Mesenchymal stem cell (in vitro differentiated cells and primary cell): ENCODE measurements around the gene QSER1.

Source experiments
- DNase-seq: peaks from one replicate; pipeline ENCODE4 v3.0.0-alpha.2; 2013
- H2AFZ ChIP-seq: one replicate; pipeline ENCODE4 v1.6.1; 2013; ENCODE audit warnings: low read depth, mild to moderate bottlenecking, control low read depth, inconsistent platforms, low read length, moderate library complexity
- H2AK5ac ChIP-seq: 2 replicates; pipeline ENCODE4 v1.6.1; 2013; ENCODE audit warnings: low read length, moderate library complexity, mild to moderate bottlenecking, inconsistent platforms; ENCODE audit not compliant: severe bottlenecking
- H2BK120ac ChIP-seq: one replicate; pipeline ENCODE4 v1.6.1; 2013; ENCODE audit warnings: low read depth, mild to moderate bottlenecking, inconsistent platforms, low read length, moderate library complexity
- H2BK12ac ChIP-seq, 2 experiments: one replicate each; pipeline ENCODE4 v1.6.1; 2013; ENCODE audit warnings: inconsistent platforms in 2 of 2, low read length in 2 of 2, mild to moderate bottlenecking in 2 of 2, moderate library complexity in 2 of 2, control low read depth in 1 of 2
- H2BK15ac ChIP-seq: one replicate; pipeline ENCODE4 v1.6.1; 2013; ENCODE audit warnings: mild to moderate bottlenecking, low read depth, inconsistent platforms; ENCODE audit not compliant: poor library complexity, severe bottlenecking
- H2BK5ac ChIP-seq: 2 replicates; pipeline ENCODE4 v1.6.1; 2013; ENCODE audit warnings: low read depth, mild to moderate bottlenecking, low read length, control low read depth, inconsistent platforms; ENCODE audit not compliant: poor library complexity, severe bottlenecking
- H3K14ac ChIP-seq, 2 experiments: one replicate each; pipeline ENCODE4 v1.6.1; 2013; ENCODE audit warnings: inconsistent platforms in 2 of 2, low read length in 2 of 2, control low read depth in 1 of 2, mild to moderate bottlenecking in 1 of 2, moderate library complexity in 1 of 2
- H3K18ac ChIP-seq, 2 experiments: one replicate each; pipeline ENCODE4 v1.6.1; 2013; ENCODE audit warnings: inconsistent platforms in 2 of 2, low read length in 2 of 2, control low read depth in 1 of 2, low read depth in 1 of 2, mild to moderate bottlenecking in 1 of 2
- H3K23ac ChIP-seq, 2 experiments: one replicate each; pipeline ENCODE4 v1.6.1; 2013; ENCODE audit warnings: inconsistent platforms in 2 of 2, low read length in 2 of 2, mild to moderate bottlenecking in 2 of 2, moderate library complexity in 2 of 2, control low read depth in 1 of 2
- H3K27ac ChIP-seq: 2 replicates; pipeline ENCODE4 v1.5.1; 2013; ENCODE audit warnings: mild to moderate bottlenecking, moderate library complexity, low read length, control low read depth, inconsistent platforms; ENCODE audit not compliant: poor library complexity, severe bottlenecking
- H3K27me3 ChIP-seq, 2 experiments: 2 replicates each; pipeline versions ENCODE4 v1.6.1 to v1.7.0; 2013; ENCODE audit warnings: low read length in 2 of 2, mild to moderate bottlenecking in 2 of 2, moderate library complexity in 2 of 2, control low read depth in 1 of 2, inconsistent platforms in 1 of 2; ENCODE audit not compliant: control insufficient read depth in 1 of 2, insufficient read depth in 1 of 2
- H3K36me3 ChIP-seq, 2 experiments: 2 replicates each; pipeline versions ENCODE4 v1.6.1 to v1.7.0; 2013; ENCODE audit warnings: low read length in 2 of 2, control low read depth in 1 of 2, inconsistent platforms in 1 of 2, low read depth in 1 of 2, mild to moderate bottlenecking in 1 of 2; ENCODE audit not compliant: insufficient read depth in 2 of 2, control insufficient read depth in 1 of 2
- H3K4ac ChIP-seq, 2 experiments: one replicate each; pipeline ENCODE4 v1.6.1; 2013; ENCODE audit warnings: inconsistent platforms in 2 of 2, low read length in 2 of 2, mild to moderate bottlenecking in 2 of 2, moderate library complexity in 2 of 2, control low read depth in 1 of 2, low read depth in 1 of 2
- H3K4me1 ChIP-seq: 2 replicates; pipeline ENCODE4 v1.6.1; 2013; ENCODE audit warnings: low read depth, low read length, control low read depth; ENCODE audit not compliant: control insufficient read depth, insufficient read depth
- H3K4me2 ChIP-seq: 2 replicates; pipeline ENCODE4 v1.6.1; 2013; ENCODE audit warnings: low read length, mild to moderate bottlenecking, inconsistent platforms; ENCODE audit not compliant: poor library complexity, severe bottlenecking
- H3K4me3 ChIP-seq, 2 experiments: 2 replicates each; pipeline versions ENCODE4 v1.5.1 to v1.7.0; 2013; ENCODE audit warnings: low read length in 2 of 2, mild to moderate bottlenecking in 2 of 2, control low read depth in 1 of 2, low read depth in 1 of 2; ENCODE audit not compliant: insufficient read depth in 1 of 2
- H3K79me1 ChIP-seq: replicated peaks from 2 replicates; pipeline ENCODE4 v1.6.1; 2013; ENCODE audit warnings: mild to moderate bottlenecking, control low read depth, low read length, inconsistent platforms; ENCODE audit not compliant: poor library complexity, severe bottlenecking
- H3K9ac ChIP-seq: 2 replicates; pipeline ENCODE4 v1.7.0; 2013; ENCODE audit warnings: mild to moderate bottlenecking, low read length, moderate library complexity
- H3K9me3 ChIP-seq: 2 replicates; pipeline ENCODE4 v1.7.0; 2013; ENCODE audit warnings: mild to moderate bottlenecking, low read length; ENCODE audit not compliant: control insufficient read depth
- H4K8ac ChIP-seq: one replicate; pipeline ENCODE4 v1.6.1; 2013; ENCODE audit warnings: inconsistent platforms, mild to moderate bottlenecking, low read length, moderate library complexity
- H4K91ac ChIP-seq: one replicate; pipeline ENCODE4 v1.6.1; 2013; ENCODE audit warnings: mild to moderate bottlenecking, low read length, inconsistent platforms
- WGBS: methylation state at CpG from one replicate; pipeline ENCODE4 v1.1.7; 2013; ENCODE audit warnings: mixed read lengths; 5-methylcytosine and 5-hydroxymethylcytosine counted together

QSER1 gene

DNA sequence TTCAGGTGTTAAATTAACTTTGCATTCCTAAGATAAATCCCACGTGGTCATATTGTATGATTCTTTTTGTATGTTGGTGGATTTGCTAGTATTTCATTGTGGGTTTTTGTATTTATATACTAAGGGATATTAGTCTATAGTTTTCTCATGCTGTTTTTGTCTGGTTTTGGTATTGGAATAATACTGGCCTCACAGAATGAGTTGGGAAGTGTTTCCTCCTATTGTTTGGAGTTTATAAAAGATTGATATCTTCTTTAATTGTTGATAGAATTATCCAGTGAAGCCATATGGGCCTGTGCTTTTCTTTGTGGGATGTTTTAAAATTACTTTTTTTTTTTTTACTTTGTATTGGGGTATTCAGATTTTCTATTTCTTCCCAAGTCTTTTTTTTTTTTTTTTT lies 59.8 kb downstream of the QSER1 start:
- Histone ChIP-seq H3K79me1 (peaks cover 15% of the 10 kb centered on the region), H3K4me1 (no peaks in the 10 kb centered on the region), H4K91ac (no peak overlapping the region), H2AFZ (no peak overlapping the region), H3K23ac (no peak overlapping the region), H3K4me3 (no peak overlapping the region), H3K14ac (no peak overlapping the region), H2BK15ac (no peak overlapping the region), H3K4ac (no peak overlapping the region), H3K36me3 (peaks cover 2 to 32% of the 10 kb centered on the region in 2 experiments), H2AK5ac (no peak overlapping the region), H3K9me3 (no peaks in the 10 kb centered on the region), H3K27me3 (no peaks in the 10 kb centered on the region), H3K9ac (no peak overlapping the region), H4K8ac (no peak overlapping the region), H2BK5ac (no peak overlapping the region), H2BK120ac (no peak overlapping the region), H3K18ac (no peak overlapping the region), H2BK12ac (no peak overlapping the region), H3K4me2 (no peak overlapping the region), H3K27ac (no peak overlapping the region)
- no peak for DNase-seq
- WGBS: 84% methylated on average over 1 of the region's 1 CpG

DNA sequence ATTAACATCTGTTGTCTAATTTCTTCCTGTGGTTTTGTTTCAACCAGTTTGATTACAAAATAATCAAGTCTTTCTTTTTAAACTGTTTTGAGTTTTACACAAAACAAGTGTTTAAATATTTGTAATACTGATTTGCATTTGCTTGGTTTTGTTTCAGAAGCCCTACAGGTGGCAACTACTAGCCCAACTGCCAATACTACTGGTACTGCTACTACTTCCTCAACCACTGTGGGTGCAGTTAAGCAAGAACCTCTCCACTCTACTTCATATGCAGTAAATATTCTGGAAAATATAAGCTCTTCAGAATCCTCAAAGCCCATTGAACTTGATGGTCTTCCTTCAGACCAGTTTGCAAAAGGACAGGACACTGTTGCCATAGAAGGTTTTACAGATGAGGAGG lies 61.1 kb downstream of the QSER1 start:
- Histone ChIP-seq H3K14ac (no peak overlapping the region), H3K18ac (no peak overlapping the region), H4K8ac (no peak overlapping the region), H2BK5ac (no peak overlapping the region), H2BK120ac (no peak overlapping the region), H3K27ac (no peak overlapping the region), H3K4me1 (no peaks in the 10 kb centered on the region), H2BK12ac (no peak overlapping the region), H3K4me2 (no peak overlapping the region), H3K23ac (no peak overlapping the region), H3K4ac (no peak overlapping the region), H2BK15ac (no peak overlapping the region), H3K27me3 (no peaks in the 10 kb centered on the region), H3K79me1 (peaks cover 17% of the 10 kb centered on the region), H3K9ac (no peak overlapping the region), H2AFZ (no peak overlapping the region), H3K4me3 (no peak overlapping the region), H2AK5ac (no peak overlapping the region), H3K9me3 (no peaks in the 10 kb centered on the region), H4K91ac (no peak overlapping the region), H3K36me3 (peaks cover 6 to 40% of the 10 kb centered on the region in 2 experiments)
- no peak for DNase-seq

DNA sequence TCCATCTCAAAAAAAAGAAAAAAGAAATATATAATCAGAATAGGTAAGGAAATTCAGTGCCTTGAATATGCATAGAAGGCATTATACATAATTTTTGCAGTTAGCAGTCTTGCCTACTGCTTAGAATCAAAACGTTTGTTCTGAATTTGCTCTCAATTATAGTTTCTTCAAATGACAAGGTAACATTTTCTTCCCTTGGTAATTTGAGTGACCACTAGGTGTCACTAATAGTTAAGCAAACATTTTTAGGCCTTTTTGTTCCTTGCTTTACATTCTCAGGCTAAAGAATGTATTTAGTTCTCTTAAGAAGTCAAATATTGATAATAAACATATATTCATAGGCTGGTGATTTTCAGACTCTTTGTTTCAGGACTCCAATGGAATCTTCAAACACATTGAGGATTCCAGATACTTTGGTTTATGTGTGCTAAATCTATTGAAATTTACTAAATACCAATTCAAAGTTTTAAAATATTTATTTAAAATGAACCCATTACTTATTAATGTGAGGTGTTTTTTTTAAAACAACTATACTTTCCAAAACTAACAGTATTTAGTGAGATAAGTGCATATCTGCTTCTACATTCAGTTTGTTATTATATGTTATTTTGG lies 68.0 kb downstream of the QSER1 start:
- H4K91ac ChIP-seq: no peak overlapping the region
- H3K4me1 ChIP-seq: peaks cover 1% of the 10 kb centered on the region
- DNase-seq: peak; percentile 63
- H2BK5ac ChIP-seq: no peak overlapping the region
- H3K23ac ChIP-seq: no peak overlapping the region
- no peak overlapping the region for H2BK120ac ChIP-seq
- no peak overlapping the region for H3K27ac ChIP-seq
- H3K14ac ChIP-seq: no peak overlapping the region
- H2BK15ac ChIP-seq: no peak overlapping the region
- H3K79me1 ChIP-seq: peaks cover 9% of the 10 kb centered on the region
- H3K36me3 ChIP-seq: peaks cover 13 to 33% of the 10 kb centered on the region in 2 experiments
- H3K4me2 ChIP-seq: no peak overlapping the region
- no peak overlapping the region for H4K8ac ChIP-seq
- no peak overlapping the region for H2AFZ ChIP-seq
- H3K4me3 ChIP-seq: no peak overlapping the region
- no peak overlapping the region for H3K9ac ChIP-seq
- H3K18ac ChIP-seq: no peak overlapping the region
- WGBS: no CpG with 5 or more reads among the region's 1 CpG
- H3K27me3 ChIP-seq: no peaks in the 10 kb centered on the region
- no peak overlapping the region for H2AK5ac ChIP-seq
- H3K4ac ChIP-seq: no peak overlapping the region
- H3K9me3 ChIP-seq: no peaks in the 10 kb centered on the region
- H2BK12ac ChIP-seq: no peak overlapping the region

DNA sequence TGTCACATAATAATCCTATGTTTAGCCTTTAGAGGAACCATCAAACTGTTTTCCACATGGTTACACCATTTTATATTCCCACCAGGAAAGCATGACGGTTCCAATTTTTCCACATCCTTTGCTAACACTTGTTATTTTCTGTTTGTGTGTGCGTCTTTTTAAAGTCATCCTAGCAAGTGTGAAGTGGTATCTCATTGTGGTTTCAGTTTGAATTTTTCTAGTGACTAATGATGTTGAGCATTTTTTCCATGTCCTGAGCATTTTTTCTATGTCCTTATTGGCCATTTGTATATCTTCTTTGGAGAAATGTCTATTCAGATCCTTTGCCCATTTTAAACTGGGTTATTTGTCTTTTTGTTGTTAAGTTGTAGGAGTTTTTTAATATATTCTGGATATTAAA lies 69.4 kb downstream of the QSER1 start:
- Histone ChIP-seq H3K4me1 (peaks cover 1% of the 10 kb centered on the region), H2AK5ac (no peak overlapping the region), H4K91ac (no peak overlapping the region), H3K23ac (no peak overlapping the region), H3K27me3 (no peaks in the 10 kb centered on the region), H3K79me1 (peaks cover 9% of the 10 kb centered on the region), H3K4me3 (no peak overlapping the region), H2BK15ac (no peak overlapping the region), H3K9ac (no peak overlapping the region), H2BK5ac (no peak overlapping the region), H3K4me2 (no peak overlapping the region), H3K14ac (no peak overlapping the region), H3K36me3 (peaks cover 11 to 35% of the 10 kb centered on the region in 2 experiments), H4K8ac (no peak overlapping the region), H3K27ac (no peak overlapping the region), H2AFZ (no peak overlapping the region), H2BK120ac (no peak overlapping the region), H3K18ac (no peak overlapping the region), H3K9me3 (no peaks in the 10 kb centered on the region), H3K4ac (no peak overlapping the region), H2BK12ac (no peak overlapping the region)
- 80% methylated on average over 1 of the region's 2 CpGs for WGBS
- peak; percentile 70 for DNase-seq
